Mucosa of rectum (tissue), 2 donors: ENCODE results near the gene ZDHHC16.
"Not testable (repeated sequence)": the region's sequence is repeated elsewhere in the genome, so short reads cannot be mapped to it uniquely, and the experiment has no call there.

Experiments used
- H3K27ac ChIP-seq, 2 donors: one replicate each; pipeline ENCODE4 v1.7.0; 2013; ENCODE audit warnings: inconsistent platforms in 2 of 2, low read depth in 2 of 2, low read length in 2 of 2
- H3K27me3 ChIP-seq, 2 donors: one replicate each; pipeline ENCODE4 v1.7.0; 2013; ENCODE audit warnings: low read length in 2 of 2; ENCODE audit not compliant: control insufficient read depth in 2 of 2, insufficient read depth in 2 of 2
- H3K36me3 ChIP-seq, 2 donors: one replicate each; pipeline ENCODE4 v1.7.0; 2013; ENCODE audit warnings: low read length in 2 of 2; ENCODE audit not compliant: control insufficient read depth in 2 of 2, insufficient read depth in 2 of 2
- H3K4me1 ChIP-seq, 2 donors: one replicate each; pipeline ENCODE4 v1.7.0; 2013; ENCODE audit warnings: low read length in 2 of 2, mild to moderate bottlenecking in 1 of 2; ENCODE audit not compliant: control insufficient read depth in 2 of 2, insufficient read depth in 2 of 2
- H3K4me3 ChIP-seq, 2 donors: one replicate each; pipeline ENCODE4 v1.7.0; 2013; ENCODE audit warnings: low read length in 2 of 2
- H3K9ac ChIP-seq, 2 donors: one replicate each; pipeline ENCODE4 v1.7.0; 2013; ENCODE audit warnings: low read length in 2 of 2, low read depth in 1 of 2, mild to moderate bottlenecking in 1 of 2
- H3K9me3 ChIP-seq, 2 donors: one replicate each; pipeline ENCODE4 v1.7.0; 2013; ENCODE audit warnings: low read length in 2 of 2; ENCODE audit not compliant: control insufficient read depth in 2 of 2
- donor health status: healthy.
- donor health status: Normal muscosa, but diverticular disease.

The ZDHHC16 gene

DNA sequence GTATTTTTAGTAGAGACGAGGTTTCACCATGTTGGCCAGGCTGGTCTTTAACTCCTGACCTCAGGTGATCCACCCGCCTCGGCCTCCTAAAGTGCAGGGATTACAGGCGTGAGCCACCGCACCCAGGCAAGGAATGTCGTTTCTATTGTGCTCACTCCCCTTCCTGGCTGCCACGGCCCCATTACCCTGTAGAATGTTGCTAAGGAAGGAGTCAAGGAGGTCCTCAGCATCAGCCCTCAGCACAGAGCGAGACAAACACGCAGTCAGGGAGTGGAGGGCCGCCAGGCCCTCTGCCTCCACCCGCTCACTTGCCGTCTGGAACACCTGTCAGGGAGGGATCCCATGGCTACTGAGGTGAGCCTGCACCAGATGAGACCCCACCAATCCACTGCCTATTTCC, 22.8 kb downstream of the ZDHHC16 start:
- not testable (repeated sequence) for H3K9me3 ChIP-seq, H3K27me3 ChIP-seq, H3K4me1 ChIP-seq, H3K27ac ChIP-seq, H3K9ac ChIP-seq, H3K4me3 ChIP-seq
- peaks cover 63 to 65% of the 10 kb centered on the region in 2 donors for H3K36me3 ChIP-seq

DNA sequence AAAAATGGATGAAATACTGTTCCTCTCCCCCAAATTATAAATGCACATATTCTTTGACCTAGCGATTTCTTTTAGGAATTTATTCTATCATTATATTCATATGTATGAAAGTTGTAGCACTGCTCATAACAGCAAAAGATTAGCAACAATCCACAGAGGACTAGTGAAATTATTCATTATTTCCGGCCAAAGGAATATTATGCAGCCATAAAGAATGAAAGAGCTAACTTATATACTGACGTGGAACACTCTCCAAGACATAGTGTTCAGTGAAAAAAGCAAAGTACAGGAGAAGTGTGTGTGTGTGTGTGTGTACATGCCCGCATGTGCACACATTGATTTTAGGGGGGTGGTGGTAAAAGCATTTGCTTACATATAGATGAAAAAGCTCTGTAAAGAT, 28.9 kb downstream of the ZDHHC16 start:
- no peak overlapping the region for H3K9ac ChIP-seq
- H3K9me3 ChIP-seq, result no peaks in the 10 kb centered on the region
- peaks cover 61 to 68% of the 10 kb centered on the region in 2 donors for H3K36me3 ChIP-seq
- no peaks in the 10 kb centered on the region for H3K27me3 ChIP-seq
- no peak overlapping the region for H3K27ac ChIP-seq
- H3K4me1 ChIP-seq, result no peaks in the 10 kb centered on the region
- H3K4me3 ChIP-seq, result no peak overlapping the region

DNA sequence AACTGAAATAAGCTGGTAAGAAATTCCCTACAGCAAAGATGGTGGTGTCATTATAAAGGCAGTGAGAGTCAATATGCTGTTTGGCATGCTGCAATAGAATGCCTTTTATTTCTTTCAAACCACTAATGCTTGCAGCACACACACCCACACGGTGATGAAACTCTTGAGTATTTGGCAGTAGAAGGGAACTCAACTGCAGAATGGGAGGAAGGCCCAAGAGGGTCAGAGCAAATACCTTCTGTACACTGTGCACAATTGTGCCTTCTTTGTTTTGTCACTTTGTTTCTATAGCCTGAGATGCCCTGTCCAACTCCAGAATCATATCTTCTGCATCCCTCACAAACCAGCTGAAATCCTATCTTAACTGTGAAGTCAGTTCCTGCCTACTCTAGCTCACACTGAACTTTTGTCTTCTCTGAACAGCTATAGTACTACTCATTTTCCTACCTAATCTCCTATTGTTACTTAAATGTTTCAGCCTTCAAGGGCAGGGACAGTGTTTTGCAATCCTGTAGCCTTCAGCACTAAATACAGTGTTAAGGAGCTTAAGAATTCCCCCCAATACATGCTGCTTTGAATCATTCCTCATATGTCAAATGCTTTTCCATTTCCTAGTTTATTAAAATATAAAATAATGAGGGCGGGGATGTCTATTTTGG, 30.1 kb downstream of the ZDHHC16 start:
- no peaks in the 10 kb centered on the region for H3K4me1 ChIP-seq
- no peak overlapping the region for H3K9ac ChIP-seq
- no peak overlapping the region for H3K4me3 ChIP-seq
- H3K36me3 ChIP-seq, result peaks cover 62 to 69% of the 10 kb centered on the region in 2 donors
- no peak overlapping the region for H3K27ac ChIP-seq
- no peaks in the 10 kb centered on the region for H3K27me3 ChIP-seq
- H3K9me3 ChIP-seq, result no peaks in the 10 kb centered on the region

DNA sequence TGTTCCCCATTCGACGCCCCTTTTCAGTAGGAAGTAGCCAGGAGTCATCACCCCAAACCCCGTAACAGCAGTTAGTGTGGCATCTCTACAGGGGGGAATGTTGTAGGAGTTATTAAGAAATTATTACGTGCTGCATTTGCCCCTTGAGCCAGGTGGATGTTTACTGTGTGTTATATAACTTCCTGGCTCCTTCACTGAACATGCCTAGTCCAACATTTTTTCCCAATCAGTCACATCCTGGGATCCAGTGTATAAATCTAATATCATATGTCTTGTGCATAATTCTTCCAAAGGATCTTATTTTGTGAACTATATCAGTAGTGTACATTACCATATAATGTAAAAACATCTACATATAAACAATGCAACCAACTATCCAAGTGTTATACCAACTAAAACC, 33.4 kb downstream of the ZDHHC16 start:
- H3K36me3 ChIP-seq, result peaks cover 56 to 63% of the 10 kb centered on the region in 2 donors
- H3K9me3 ChIP-seq, H3K27me3 ChIP-seq, H3K4me3 ChIP-seq, H3K4me1 ChIP-seq, H3K27ac ChIP-seq, H3K9ac ChIP-seq: not testable (repeated sequence)

DNA sequence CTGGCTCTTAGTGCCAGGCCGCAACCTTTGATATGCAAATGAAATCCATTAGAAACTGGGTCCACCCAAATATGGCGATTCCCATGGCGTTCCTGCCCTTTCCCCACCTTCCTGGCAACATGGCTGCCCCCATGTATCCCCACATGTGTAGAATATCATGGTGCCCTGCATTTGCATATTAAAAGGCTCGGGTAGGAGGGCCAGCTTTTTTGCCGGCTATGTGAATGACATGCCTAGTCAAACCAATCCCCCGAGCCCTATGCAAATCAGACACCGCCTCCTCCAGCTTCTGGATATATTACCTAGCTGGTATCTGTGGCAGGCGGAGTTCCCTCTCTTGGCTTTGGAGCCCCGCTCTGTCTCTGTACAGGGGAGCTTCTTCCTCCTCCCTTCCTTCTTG, 34.0 kb downstream of the ZDHHC16 start:
- Histone ChIP-seq H3K36me3 (peaks cover 52 to 63% of the 10 kb centered on the region in 2 donors), H3K27ac (no peak overlapping the region)

DNA sequence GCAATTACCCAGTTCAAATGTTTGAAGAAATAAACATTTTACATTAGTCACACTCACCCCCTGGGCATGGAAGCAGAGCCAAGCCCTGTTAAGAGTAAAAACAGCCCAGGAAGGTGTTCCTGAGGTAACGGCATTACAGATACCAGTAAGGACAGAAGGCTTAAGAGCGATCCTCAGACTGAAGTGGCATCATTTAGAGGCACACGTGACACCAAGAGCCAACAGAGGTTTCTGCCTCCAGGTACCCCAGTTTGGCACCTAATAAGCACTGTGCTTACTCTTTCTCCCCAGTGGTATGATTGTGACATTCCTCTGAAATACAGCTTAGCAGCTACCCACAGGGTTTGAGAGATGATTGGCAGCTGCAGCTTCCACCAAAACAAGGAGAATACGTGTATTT, 35.1 kb downstream of the ZDHHC16 start:
- Histone ChIP-seq H3K4me3 (no peak overlapping the region), H3K9ac (no peak overlapping the region), H3K27me3 (no peaks in the 10 kb centered on the region), H3K4me1 (no peaks in the 10 kb centered on the region), H3K36me3 (peaks cover 48 to 58% of the 10 kb centered on the region in 2 donors), H3K9me3 (no peaks in the 10 kb centered on the region), H3K27ac (no peak overlapping the region)

More for the DNA sequence above, 34.0 kb downstream of the ZDHHC16 start:
- no peak overlapping the region for H3K9ac ChIP-seq
- no peaks in the 10 kb centered on the region for H3K9me3 ChIP-seq
- no peaks in the 10 kb centered on the region for H3K27me3 ChIP-seq
- no peak overlapping the region for H3K4me3 ChIP-seq
- no peaks in the 10 kb centered on the region for H3K4me1 ChIP-seq

DNA sequence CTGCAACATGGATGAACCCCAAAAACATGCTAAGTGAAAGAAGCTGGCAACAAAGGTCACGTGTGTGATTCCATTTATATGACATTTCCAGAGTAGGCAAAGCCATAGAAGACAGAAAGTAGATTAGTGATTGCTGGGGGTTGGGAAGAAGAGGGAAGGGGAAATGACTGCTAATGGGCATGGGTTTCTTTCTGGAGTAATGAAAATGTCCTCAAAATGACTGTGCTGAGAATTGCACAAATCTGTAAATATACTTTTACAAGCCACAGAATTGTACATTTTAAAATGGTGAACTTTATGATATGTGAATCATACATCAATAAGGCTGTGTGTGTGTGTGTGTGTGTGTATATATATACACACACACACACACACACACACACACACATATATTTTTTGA, 36.4 kb downstream of the ZDHHC16 start:
- Histone ChIP-seq H3K9me3 (no peaks in the 10 kb centered on the region), H3K4me1 (no peaks in the 10 kb centered on the region)

DNA sequence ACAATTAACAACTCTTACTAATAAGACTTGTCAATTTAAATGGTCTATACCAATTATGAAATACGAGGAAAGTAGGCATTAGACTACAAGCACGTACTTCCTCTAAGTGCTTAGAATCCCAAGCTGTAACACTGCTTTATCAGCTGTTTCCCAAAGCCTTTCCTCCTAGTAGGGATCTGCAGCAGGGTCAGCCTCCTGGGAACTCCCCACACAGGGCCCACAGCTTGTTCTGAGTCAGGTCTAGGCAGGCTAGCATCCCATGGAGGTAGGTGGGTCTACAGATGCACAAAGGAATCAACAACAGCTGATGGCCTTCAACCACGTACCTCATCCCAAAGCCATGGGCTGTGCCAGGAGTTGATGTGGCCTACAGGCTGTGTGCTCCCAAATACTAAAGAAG, 37.5 kb downstream of the ZDHHC16 start:
- Histone ChIP-seq H3K9me3 (no peaks in the 10 kb centered on the region), H3K4me1 (no peaks in the 10 kb centered on the region), H3K27me3 (no peaks in the 10 kb centered on the region), H3K9ac (no peak overlapping the region), H3K36me3 (peaks cover 25 to 36% of the 10 kb centered on the region in 2 donors), H3K4me3 (no peak overlapping the region), H3K27ac (no peak overlapping the region)

More for the DNA sequence above, 36.4 kb downstream of the ZDHHC16 start:
- H3K27ac ChIP-seq, result no peak overlapping the region
- no peak overlapping the region for H3K4me3 ChIP-seq
- H3K36me3 ChIP-seq, result peaks cover 36 to 46% of the 10 kb centered on the region in 2 donors
- H3K9ac ChIP-seq, result no peak overlapping the region
- H3K27me3 ChIP-seq, result no peaks in the 10 kb centered on the region

DNA sequence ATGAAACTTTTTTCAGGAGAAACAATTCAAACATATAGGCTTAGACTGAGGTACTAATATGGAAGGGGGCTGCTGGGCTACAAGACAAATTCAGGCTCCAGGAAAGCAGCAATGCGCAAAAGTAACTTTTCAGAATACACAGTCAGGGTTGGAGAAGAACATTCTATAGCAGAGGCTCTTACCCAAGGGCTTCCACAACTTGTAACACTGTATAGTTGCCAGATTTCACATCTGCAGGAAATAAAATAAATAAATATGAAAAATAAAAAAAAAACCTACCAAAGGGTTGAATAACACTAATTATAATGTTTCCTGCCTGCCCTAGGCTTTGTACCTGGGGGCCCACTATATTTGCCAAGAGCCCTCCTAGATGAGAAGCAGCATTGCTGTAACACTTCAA, 37.9 kb downstream of the ZDHHC16 start:
- Histone ChIP-seq H3K4me1 (no peaks in the 10 kb centered on the region), H3K9me3 (no peaks in the 10 kb centered on the region), H3K4me3 (no peak overlapping the region), H3K27me3 (no peaks in the 10 kb centered on the region), H3K36me3 (peaks cover 23 to 32% of the 10 kb centered on the region in 2 donors), H3K27ac (no peak overlapping the region), H3K9ac (no peak overlapping the region)

DNA sequence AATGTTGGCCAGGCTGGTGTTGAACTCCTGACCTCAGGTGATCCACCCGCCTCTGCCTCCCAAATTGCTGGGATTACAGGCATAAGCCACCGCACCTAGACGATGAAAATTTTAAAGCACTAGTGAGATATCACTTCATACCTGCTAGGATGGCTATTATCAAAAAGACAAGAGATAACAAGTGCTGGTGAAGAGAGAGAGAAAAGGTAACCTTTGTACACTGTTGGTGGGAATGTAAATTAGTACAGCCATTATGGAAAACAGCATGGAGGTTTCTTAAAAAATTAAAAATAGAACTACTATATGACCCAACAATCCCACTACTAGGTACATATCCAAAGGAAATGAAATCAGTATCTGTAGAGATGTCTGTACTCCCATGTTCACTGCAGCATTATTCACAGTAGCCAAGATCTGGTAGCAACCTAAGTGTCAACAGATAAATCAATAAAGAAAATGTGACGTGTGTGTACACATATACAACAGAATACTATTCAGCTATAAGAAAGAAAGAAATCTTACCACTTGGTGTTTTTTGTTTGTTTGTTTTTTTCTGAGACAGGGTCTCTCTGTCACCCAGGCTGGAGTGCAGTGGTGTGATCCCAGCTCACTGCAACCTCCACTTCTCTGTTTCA, 39.8 kb downstream of the ZDHHC16 start:
- Histone ChIP-seq H3K9me3 (no peaks in the 10 kb centered on the region), H3K9ac (no peak overlapping the region), H3K4me3 (no peak overlapping the region), H3K27me3 (no peaks in the 10 kb centered on the region), H3K36me3 (peaks cover 9 to 15% of the 10 kb centered on the region in 2 donors), H3K4me1 (peaks cover 0 to 5% of the 10 kb centered on the region in 2 donors), H3K27ac (no peak overlapping the region)
